GM21576 (cell line): ENCODE measurements around the gene ERVMER34-1.

Experiments used
- ATAC-seq: cut with Tn5 transposase; IDR thresholded peaks from one replicate; pipeline ENCODE4 v1.9.1; 2021; ENCODE audit warnings: mild to moderate bottlenecking, moderate library complexity; ENCODE audit not compliant: unreplicated experiment

Gene ERVMER34-1

GRCh38 chr4:52750819-52751486, at the start of gene ERVMER34-1:
ERVMER34-1 (minus strand) TSS chr4:52751425; CDS start chr4:52745520, 5,905 bp downstream.
- ATAC-seq = no peak

- no peak for ATAC-seq
Observed at GRCh38 chr4:52799813-52800212, 48.6 kb upstream of the ERVMER34-1 start.

- no peak for ATAC-seq
Observed at GRCh38 chr4:52795533-52795932, 44.3 kb upstream of the ERVMER34-1 start.

- ATAC-seq = no peak
Observed at GRCh38 chr4:52791936-52792335, 40.7 kb upstream of the ERVMER34-1 start.

GRCh38 chr4:52789774-52790173, 38.5 kb upstream of the ERVMER34-1 start:
- ATAC-seq = no peak

GRCh38 chr4:52788806-52789205, 37.6 kb upstream of the ERVMER34-1 start:
- no peak for ATAC-seq

- ATAC-seq = no peak
Observed at GRCh38 chr4:52783069-52783468, 31.8 kb upstream of the ERVMER34-1 start.

GRCh38 chr4:52780617-52781354, 29.6 kb upstream of the ERVMER34-1 start:
- no peak for ATAC-seq

GRCh38 chr4:52780206-52780605, 29.0 kb upstream of the ERVMER34-1 start:
- ATAC-seq = no peak

- ATAC-seq = no peak
Observed at GRCh38 chr4:52760256-52760655, 9.0 kb upstream of the ERVMER34-1 start.

GRCh38 chr4:52755426-52755825, 4.2 kb upstream of the ERVMER34-1 start:
- ATAC-seq = no peak

GRCh38 chr4:52752936-52753335, 1.7 kb upstream of the ERVMER34-1 start:
- ATAC-seq = no peak

- ATAC-seq = no peak
Observed at GRCh38 chr4:52751487-52751911, 274 bp upstream of the ERVMER34-1 start.

- ATAC-seq = no peak
Observed at GRCh38 chr4:52750213-52750612, 1.0 kb downstream of the ERVMER34-1 start.

- no peak for ATAC-seq
Observed at GRCh38 chr4:52748432-52748831, 2.8 kb downstream of the ERVMER34-1 start.

GRCh38 chr4:52744588-52744987, 6.6 kb downstream of the ERVMER34-1 start:
- ATAC-seq = no peak

GRCh38 chr4:52743444-52744019, 7.7 kb downstream of the ERVMER34-1 start:
- ATAC-seq = no peak

GRCh38 chr4:52729586-52729985, 21.6 kb downstream of the ERVMER34-1 start:
- ATAC-seq = no peak

GRCh38 chr4:52728691-52729240, 22.5 kb downstream of the ERVMER34-1 start:
- ATAC-seq = no peak

GRCh38 chr4:52726826-52727580, 24.2 kb downstream of the ERVMER34-1 start:
- ATAC-seq = no peak
